Effector memory CD8-positive, alpha-beta T cell (primary cell): ENCODE measurements around the gene ATE1.
A peak's percentile ranks its signal among the peaks of the same experiment; 100 is the strongest.

Experiments used
- ATAC-seq: fragments of 150-1000 bp; cut with Tn5 transposase; replicated peaks from 2 replicates; pipeline ENCODE4 v1.10.0; 2021; ENCODE audit warnings: mild to moderate bottlenecking, moderate library complexity
- DNase-seq, 3 experiments: peaks; one replicate each; pipeline ENCODE4 v3.0.0; 2021
- H3K27ac Mint-ChIP-seq, 2 donors: one replicate each; pipeline ENCODE4 v1.8.0; 2022; ENCODE audit warnings: mild to moderate bottlenecking in 2 of 2, mixed read lengths in 2 of 2, moderate library complexity in 2 of 2
- H3K27me3 Mint-ChIP-seq, 2 donors: one replicate each; pipeline ENCODE4 v1.8.0; 2022; ENCODE audit warnings: mixed read lengths in 2 of 2
- H3K36me3 Mint-ChIP-seq: one replicate; pipeline ENCODE4 v1.8.0; 2022; ENCODE audit warnings: mild to moderate bottlenecking, moderate library complexity, mixed read lengths; ENCODE audit not compliant: insufficient read depth
- H3K4me1 Mint-ChIP-seq, 2 donors: one replicate each; pipeline ENCODE4 v1.8.0; 2022; ENCODE audit warnings: low read depth in 2 of 2, mixed read lengths in 2 of 2
- H3K4me3 Mint-ChIP-seq, 2 donors: one replicate each; pipeline ENCODE4 v1.8.0; 2022; ENCODE audit warnings: mild to moderate bottlenecking in 2 of 2, mixed read lengths in 2 of 2, moderate library complexity in 2 of 2
- H3K9me3 Mint-ChIP-seq, 2 donors: one replicate each; pipeline ENCODE4 v1.8.0; 2022; ENCODE audit warnings: mixed read lengths in 2 of 2

The ATE1 gene

DNA sequence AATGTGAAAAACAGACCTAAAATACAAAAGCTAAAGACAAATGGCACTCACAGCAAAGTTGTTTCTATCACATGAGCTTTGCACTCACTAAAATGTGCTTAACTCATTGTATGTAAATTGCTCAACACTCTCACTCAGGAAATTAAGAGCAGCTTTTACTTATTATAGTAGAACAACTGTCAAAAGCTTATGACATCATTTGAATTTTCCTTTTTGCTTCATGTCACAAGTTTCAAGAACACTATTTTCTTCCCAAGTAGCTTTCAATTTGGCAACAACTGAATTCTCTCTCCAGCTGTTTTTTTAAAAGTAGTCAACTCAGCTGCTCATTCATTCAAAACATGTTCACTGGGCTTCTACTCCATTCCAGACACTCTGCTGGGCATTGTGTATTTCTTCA is 46.9 kb downstream of the ATE1 start:
- ATAC-seq (no peak), DNase-seq (no peak)
- peaks cover 5 to 16% of the 10 kb centered on the region in 2 donors for H3K4me1 Mint-ChIP-seq
- H3K4me3 Mint-ChIP-seq: no peak overlapping the region
- H3K9me3 Mint-ChIP-seq: no peaks in the 10 kb centered on the region
- H3K27me3 Mint-ChIP-seq: no peaks in the 10 kb centered on the region
- peaks cover 22% of the 10 kb centered on the region for H3K36me3 Mint-ChIP-seq
- H3K27ac Mint-ChIP-seq: no peak overlapping the region

DNA sequence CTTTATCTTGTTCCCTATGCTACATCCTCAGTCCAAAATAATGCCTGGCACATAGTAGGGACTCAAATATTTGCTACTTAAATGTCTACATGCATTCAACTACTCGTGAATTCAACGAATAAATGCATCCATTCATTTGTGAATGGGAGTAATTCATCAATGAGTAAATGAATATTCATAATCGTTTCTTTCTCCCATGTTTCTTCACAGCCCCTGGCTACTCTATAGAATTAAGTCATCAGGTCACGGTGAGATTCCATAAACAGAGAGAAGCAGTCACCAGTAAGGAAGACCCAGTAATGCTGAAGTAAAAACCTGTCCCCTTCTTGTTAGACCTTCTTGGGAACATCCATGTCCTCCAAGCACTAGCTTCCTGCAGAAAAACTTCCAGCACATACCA is 48.4 kb downstream of the ATE1 start:
- Mint-ChIP-seq H3K9me3 (no peaks in the 10 kb centered on the region), H3K4me3 (no peak overlapping the region), H3K27ac (no peak overlapping the region), H3K27me3 (no peaks in the 10 kb centered on the region), H3K36me3 (peaks cover 16% of the 10 kb centered on the region), H3K4me1 (peaks cover 5 to 16% of the 10 kb centered on the region in 2 donors)
- no peak for DNase-seq
- no peak for ATAC-seq

DNA sequence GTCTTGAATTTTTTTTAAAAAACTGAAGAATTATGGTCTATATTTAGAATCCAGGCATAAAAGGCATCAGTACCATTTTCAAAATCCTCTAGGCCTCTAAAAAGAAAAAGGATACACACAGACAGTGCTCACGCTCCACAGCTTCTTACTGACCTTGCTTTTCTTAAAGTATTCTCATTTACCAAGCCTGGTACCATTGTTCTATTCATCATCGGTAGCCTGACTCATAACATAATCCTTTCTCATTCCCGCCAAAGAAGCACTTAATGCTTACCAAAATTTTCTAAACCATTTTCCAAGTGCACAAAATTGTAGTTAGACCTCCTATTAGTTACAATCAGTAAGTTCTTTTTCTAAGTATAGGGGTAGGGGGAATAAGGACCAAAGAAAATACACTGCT is 54.6 kb downstream of the ATE1 start:
- no peak overlapping the region for H3K4me3 Mint-ChIP-seq
- no peak overlapping the region for H3K27ac Mint-ChIP-seq
- DNase-seq: no peak
- no peaks in the 10 kb centered on the region for H3K27me3 Mint-ChIP-seq
- H3K9me3 Mint-ChIP-seq: no peaks in the 10 kb centered on the region
- peaks cover 11% of the 10 kb centered on the region for H3K36me3 Mint-ChIP-seq
- no peak for ATAC-seq
- H3K4me1 Mint-ChIP-seq: peaks cover 5 to 18% of the 10 kb centered on the region in 2 donors

DNA sequence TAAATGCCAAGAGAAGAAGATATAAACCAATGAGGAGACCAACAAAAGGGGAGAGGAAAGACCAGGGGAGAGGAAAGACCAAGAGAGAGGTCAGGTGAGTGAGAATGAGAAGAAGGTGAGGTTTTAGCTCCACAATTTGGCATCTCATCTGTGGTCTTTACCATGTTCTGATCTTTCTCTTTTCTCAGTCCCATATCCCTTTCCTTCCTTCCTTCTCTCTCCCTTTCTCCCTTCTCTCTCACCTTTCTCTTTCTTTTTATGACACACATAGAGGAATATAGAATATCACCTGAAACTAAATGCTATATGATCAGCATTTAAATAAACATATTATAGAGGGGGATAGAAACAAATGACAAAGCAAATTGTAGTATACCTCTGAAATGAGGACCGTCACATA is 57.4 kb downstream of the ATE1 start:
- peaks cover 16% of the 10 kb centered on the region for H3K36me3 Mint-ChIP-seq
- no peaks in the 10 kb centered on the region for H3K27me3 Mint-ChIP-seq
- no peaks in the 10 kb centered on the region for H3K9me3 Mint-ChIP-seq
- no peak overlapping the region for H3K4me3 Mint-ChIP-seq
- H3K4me1 Mint-ChIP-seq: peaks cover 0 to 10% of the 10 kb centered on the region in 2 donors
- ATAC-seq (no peak), DNase-seq (no peak)
- no peak overlapping the region for H3K27ac Mint-ChIP-seq

DNA sequence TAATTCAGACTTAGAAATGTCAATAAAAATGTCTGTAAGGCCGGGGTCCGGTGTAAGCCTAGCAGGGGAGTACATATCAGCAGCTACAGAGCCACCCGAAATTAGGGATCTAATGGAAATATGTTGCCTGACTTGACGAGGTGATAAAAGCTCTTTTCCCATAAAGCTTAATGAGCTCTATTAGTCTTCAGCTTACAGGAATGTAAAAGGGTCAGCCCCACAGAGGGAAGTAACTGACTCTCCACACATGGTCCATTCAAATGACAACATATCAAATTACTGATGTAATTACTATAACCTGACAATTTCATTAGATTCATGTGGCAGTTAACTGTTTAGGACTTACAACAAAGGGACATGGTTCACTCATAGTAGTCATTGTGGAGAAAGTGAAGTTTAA is 62.3 kb downstream of the ATE1 start:
- no peaks in the 10 kb centered on the region for H3K9me3 Mint-ChIP-seq
- H3K4me1 Mint-ChIP-seq: peaks cover 2 to 23% of the 10 kb centered on the region in 2 donors
- no peak overlapping the region for H3K4me3 Mint-ChIP-seq
- ATAC-seq: no peak
- no peak for DNase-seq
- H3K36me3 Mint-ChIP-seq: peaks cover 14% of the 10 kb centered on the region
- no peak overlapping the region for H3K27ac Mint-ChIP-seq
- H3K27me3 Mint-ChIP-seq: no peaks in the 10 kb centered on the region

DNA sequence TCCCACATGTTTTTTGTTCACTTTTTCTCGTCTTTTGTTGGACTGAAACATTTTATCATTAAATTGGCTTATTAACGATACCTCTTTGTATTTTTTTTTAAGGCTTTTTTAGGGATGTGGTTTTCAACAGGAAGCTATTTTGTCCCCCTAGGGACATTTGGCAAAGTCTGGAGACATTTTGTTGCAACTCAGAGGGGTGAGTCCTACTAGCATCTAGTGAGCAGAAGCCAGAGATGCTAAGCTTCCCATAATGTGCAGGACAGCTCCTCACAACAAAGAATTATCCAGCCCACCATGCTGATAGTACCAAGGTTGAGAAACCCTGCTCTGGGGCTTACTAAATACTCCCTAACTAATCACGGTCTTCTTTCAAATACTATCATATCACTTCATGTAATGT is 63.2 kb downstream of the ATE1 start:
- DNase-seq: no peak
- H3K27ac Mint-ChIP-seq: no peak overlapping the region
- peaks cover 14% of the 10 kb centered on the region for H3K36me3 Mint-ChIP-seq
- H3K27me3 Mint-ChIP-seq: no peaks in the 10 kb centered on the region
- no peak for ATAC-seq
- no peak overlapping the region for H3K4me3 Mint-ChIP-seq
- H3K9me3 Mint-ChIP-seq: no peaks in the 10 kb centered on the region
- H3K4me1 Mint-ChIP-seq: peaks cover 2 to 19% of the 10 kb centered on the region in 2 donors

DNA sequence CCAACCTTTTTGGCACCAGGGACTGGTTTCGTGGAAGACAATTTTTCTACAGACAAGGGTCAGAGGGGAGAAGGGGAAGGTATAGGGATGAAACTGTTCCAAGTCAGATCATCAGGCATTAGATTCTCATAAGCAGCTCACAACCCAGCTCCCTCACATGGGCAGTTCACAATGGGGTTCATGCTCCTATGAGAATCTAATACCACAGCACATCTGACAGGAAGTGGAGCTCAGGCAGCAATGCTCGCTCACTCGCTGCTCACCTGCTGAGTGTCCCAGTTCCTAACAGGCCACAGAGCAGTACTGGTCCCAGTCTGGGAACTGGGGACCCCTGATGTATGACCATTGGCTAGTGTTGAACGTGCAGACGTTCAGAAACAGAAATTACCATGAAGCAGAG is 63.7 kb downstream of the ATE1 start:
- H3K27ac Mint-ChIP-seq: no peak overlapping the region
- H3K9me3 Mint-ChIP-seq: no peaks in the 10 kb centered on the region
- peaks cover 2 to 19% of the 10 kb centered on the region in 2 donors for H3K4me1 Mint-ChIP-seq
- H3K4me3 Mint-ChIP-seq: no peak overlapping the region
- no peak for DNase-seq
- H3K36me3 Mint-ChIP-seq: peaks cover 11% of the 10 kb centered on the region
- H3K27me3 Mint-ChIP-seq: no peaks in the 10 kb centered on the region
- ATAC-seq: no peak

DNA sequence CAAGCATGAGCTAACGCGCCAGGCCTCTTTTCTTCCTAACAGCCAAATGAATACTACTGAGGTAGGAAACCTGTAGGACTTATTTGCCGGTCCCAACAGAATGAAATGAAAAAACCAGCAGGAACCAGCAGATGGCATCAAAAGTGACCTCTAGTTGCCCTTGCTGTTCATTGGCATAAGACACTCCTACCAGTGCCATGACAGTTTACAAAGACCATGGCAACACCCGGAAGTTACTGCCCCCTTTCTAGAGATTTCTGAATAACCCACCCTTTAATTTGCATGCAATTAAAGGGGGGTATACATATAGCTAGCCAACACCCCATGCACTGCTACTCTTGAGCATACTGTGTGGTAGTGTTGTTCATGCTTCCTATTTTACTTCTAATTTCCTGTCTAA is 65.2 kb downstream of the ATE1 start:
- no peaks in the 10 kb centered on the region for H3K9me3 Mint-ChIP-seq
- H3K4me3 Mint-ChIP-seq: no peak overlapping the region
- no peaks in the 10 kb centered on the region for H3K27me3 Mint-ChIP-seq
- H3K36me3 Mint-ChIP-seq: peaks cover 10% of the 10 kb centered on the region
- no peak overlapping the region for H3K27ac Mint-ChIP-seq
- DNase-seq (no peak), ATAC-seq (no peak)
- peaks cover 2 to 14% of the 10 kb centered on the region in 2 donors for H3K4me1 Mint-ChIP-seq

DNA sequence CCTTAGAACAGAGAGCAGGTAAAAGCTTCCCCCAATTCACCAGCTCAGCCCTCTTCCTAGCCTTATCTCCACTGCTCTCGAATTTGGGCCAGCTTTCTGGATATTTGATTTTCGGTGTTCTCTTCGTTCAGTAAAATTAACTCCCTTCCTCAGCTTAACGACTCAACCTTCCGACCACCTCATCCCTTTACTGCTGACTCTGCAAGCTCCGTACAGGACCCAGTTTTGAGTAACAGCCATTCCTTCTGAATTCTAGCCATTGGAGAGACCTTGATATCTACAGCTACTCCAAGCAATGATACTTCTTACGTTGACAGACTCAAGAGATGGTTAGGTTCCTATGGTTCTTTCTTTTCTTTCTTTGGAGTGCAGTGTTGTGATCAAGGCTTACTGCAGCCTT is 65.8 kb downstream of the ATE1 start:
- H3K27me3 Mint-ChIP-seq: no peaks in the 10 kb centered on the region
- no peak for DNase-seq
- no peak overlapping the region for H3K4me3 Mint-ChIP-seq
- peaks cover 2 to 14% of the 10 kb centered on the region in 2 donors for H3K4me1 Mint-ChIP-seq
- peaks cover 7% of the 10 kb centered on the region for H3K36me3 Mint-ChIP-seq
- ATAC-seq: no peak
- H3K27ac Mint-ChIP-seq: no peak overlapping the region
- H3K9me3 Mint-ChIP-seq: no peaks in the 10 kb centered on the region

DNA sequence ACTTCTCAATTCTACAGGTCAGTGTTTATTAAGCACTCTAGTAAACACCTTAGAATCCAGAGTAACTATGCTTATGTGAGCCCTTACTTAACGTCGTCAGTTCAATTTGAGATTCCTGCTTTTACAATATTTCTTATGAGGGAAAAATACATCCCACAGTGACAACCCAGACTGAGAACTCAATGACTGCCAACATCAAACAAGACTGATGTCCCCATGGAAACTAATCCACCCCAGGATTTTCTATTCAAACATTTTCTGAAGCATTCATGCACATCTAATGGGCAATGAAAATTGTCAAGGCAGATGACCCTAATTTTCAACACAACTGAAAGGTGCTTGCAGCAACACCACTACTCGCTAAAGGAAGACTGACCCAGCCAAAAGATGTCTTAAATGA is 67.0 kb downstream of the ATE1 start:
- no peaks in the 10 kb centered on the region for H3K27me3 Mint-ChIP-seq
- ATAC-seq: no peak
- H3K4me3 Mint-ChIP-seq: no peak overlapping the region
- no peak for DNase-seq
- H3K27ac Mint-ChIP-seq: peak overlapping the region in 1 of 2 donors; percentile 6
- peaks cover 2 to 14% of the 10 kb centered on the region in 2 donors for H3K4me1 Mint-ChIP-seq
- H3K36me3 Mint-ChIP-seq: peaks cover 3% of the 10 kb centered on the region
- no peaks in the 10 kb centered on the region for H3K9me3 Mint-ChIP-seq

DNA sequence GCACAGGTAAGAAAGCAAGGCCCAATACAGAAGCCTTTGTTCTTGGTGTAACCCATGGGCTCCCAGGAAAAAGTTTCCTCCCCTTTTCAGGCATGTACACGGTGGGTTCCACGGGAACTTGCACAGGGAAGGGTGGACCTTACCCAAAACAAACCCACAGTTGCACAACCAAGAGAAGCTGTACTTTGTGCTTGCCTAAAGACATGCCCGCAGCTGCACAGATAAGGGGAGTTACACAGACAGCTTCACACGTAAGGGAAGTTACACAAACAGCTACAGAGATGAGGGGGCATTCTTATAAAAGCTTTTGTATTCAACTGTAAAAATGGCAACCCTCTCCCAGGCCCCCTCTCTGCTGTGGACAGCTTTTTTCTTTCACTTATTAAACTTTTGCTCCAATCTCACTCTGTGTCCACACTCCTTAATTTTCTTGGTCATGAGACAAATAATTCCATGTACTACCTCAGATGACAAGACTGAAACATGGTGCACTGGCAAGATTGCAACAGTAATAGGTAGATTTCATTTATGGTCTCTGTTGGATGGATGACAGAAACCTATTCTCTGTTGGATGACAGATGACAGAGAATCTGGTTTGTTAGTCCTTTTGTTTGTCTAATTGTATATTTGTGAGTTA is 72.9 kb downstream of the ATE1 start:
- Mint-ChIP-seq H3K36me3 (peaks cover 6% of the 10 kb centered on the region), H3K9me3 (no peaks in the 10 kb centered on the region), H3K4me1 (peaks cover 0 to 6% of the 10 kb centered on the region in 2 donors), H3K27me3 (no peaks in the 10 kb centered on the region), H3K4me3 (no peak overlapping the region), H3K27ac (peak overlapping the region in 1 of 2 donors; percentile 4)
- ATAC-seq (no peak), DNase-seq (no peak)

DNA sequence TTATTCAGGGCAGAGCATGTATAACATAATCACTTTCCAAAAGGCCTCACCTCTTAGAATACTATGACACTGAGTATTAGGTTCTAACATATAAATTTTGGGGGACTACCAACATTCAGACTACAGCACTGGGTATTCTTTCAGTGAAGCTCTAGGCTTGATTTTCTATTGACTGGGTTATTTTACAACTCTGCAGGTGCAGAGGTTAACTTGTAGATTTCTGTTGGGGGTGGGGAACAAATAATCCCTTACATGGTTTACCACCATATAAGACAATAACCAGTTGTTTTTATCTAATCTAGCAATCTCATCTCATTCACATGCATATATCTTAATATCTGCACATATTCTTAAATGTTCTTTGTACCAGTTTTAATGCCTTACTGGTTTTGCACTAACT is 73.9 kb downstream of the ATE1 start:
- no peaks in the 10 kb centered on the region for H3K27me3 Mint-ChIP-seq
- no peak overlapping the region for H3K4me3 Mint-ChIP-seq
- ATAC-seq (no peak), DNase-seq (no peak)
- H3K36me3 Mint-ChIP-seq: peaks cover 8% of the 10 kb centered on the region
- H3K9me3 Mint-ChIP-seq: no peaks in the 10 kb centered on the region
- no peak overlapping the region for H3K27ac Mint-ChIP-seq
- peaks cover 0 to 6% of the 10 kb centered on the region in 2 donors for H3K4me1 Mint-ChIP-seq

DNA sequence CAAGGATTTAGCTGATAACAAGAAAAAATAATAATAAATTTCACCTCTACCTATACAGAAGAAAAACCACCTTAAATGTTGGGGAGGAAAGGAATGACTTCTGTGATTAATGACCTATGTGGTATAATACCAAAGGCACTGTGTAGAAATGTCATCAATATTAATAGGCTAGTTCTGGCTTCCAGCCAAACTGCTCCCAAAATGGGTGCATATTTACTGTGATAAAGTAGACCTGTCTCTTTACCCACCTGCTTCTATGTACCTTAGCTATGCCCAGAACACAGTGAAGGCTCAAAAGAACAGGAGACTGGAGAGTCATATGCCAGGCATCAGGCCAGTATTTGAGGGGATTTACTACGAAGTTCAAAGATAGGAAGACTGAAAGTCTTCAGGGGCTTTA is 76.0 kb downstream of the ATE1 start:
- Mint-ChIP-seq H3K36me3 (peaks cover 16% of the 10 kb centered on the region), H3K27ac (no peak overlapping the region), H3K9me3 (no peaks in the 10 kb centered on the region), H3K27me3 (no peaks in the 10 kb centered on the region), H3K4me1 (peaks cover 0 to 6% of the 10 kb centered on the region in 2 donors), H3K4me3 (no peak overlapping the region)
- ATAC-seq: no peak
- no peak for DNase-seq

DNA sequence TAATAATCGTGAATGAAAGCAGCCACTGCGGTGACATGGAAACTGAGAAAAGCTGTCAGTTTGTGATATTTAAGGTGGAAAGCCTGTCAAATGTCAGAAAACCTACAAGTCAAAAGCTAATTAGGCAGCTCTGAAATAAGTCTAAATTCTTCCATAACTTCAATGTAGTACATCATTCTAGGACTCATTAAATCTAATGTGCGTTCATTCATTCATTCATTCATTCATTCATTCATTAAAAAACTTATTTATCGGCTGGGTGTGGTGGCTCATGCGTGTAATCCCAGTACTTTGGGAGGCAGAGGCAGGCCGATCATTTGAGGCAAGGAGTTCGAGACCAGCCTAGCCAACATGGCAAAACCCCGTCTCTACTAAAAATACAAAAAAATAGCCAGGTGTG is 79.7 kb downstream of the ATE1 start:
- ATAC-seq (no peak), DNase-seq (no peak)
- H3K4me1 Mint-ChIP-seq: peaks cover 2 to 3% of the 10 kb centered on the region in 2 donors
- no peak overlapping the region for H3K4me3 Mint-ChIP-seq
- no peak overlapping the region for H3K27ac Mint-ChIP-seq
- peaks cover 0 to 10% of the 10 kb centered on the region in 2 donors for H3K9me3 Mint-ChIP-seq
- H3K36me3 Mint-ChIP-seq: peaks cover 16% of the 10 kb centered on the region
- no peaks in the 10 kb centered on the region for H3K27me3 Mint-ChIP-seq

DNA sequence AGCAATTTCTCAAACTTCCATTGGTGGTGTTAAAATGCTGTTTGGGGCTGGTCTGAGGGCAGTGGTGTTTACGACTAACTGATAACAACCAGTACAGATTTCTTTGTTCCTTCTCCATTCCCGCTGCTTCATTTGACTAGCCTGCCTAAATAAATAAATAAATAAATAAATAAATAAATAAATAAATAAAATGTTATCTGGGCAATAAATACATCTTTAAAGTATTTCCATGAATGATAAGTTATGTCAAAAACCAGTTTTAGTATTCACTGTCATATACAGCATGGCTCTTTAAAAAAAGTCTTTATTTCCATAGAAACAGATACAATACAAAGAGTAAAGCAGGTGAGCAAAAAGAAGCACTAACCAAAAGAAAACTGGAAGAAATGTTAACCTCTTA is 81.3 kb downstream of the ATE1 start:
- peaks cover 16% of the 10 kb centered on the region for H3K36me3 Mint-ChIP-seq
- H3K4me3 Mint-ChIP-seq: no peak overlapping the region
- peaks cover 0 to 10% of the 10 kb centered on the region in 2 donors for H3K9me3 Mint-ChIP-seq
- H3K27ac Mint-ChIP-seq: no peak overlapping the region
- no peak for DNase-seq
- no peaks in the 10 kb centered on the region for H3K27me3 Mint-ChIP-seq
- H3K4me1 Mint-ChIP-seq: peaks cover 9 to 11% of the 10 kb centered on the region in 2 donors
- no peak for ATAC-seq
